Measurements from ENCODE around the gene SPATA6.

Gene SPATA6

GRCh38 chr1:48414264-48414663 lies 57.7 kb downstream of the SPATA6 start:
- DNase-seq (ENCODE audit: low read depth), result peak; percentile 10
- Histone ChIP-seq H3K9ac (ENCODE audit: low read length) (no peak overlapping the region), H3K4me3 (ENCODE audit: low read length) (no peak overlapping the region)

GRCh38 chr1:48405940-48406339 lies 66.1 kb downstream of the SPATA6 start:
- H3K36me3 ChIP-seq (ENCODE audit: control insufficient read depth, insufficient read depth, low read length, severe bottlenecking), result no peaks in the 10 kb centered on the region
- no peak overlapping the region for H3K9ac ChIP-seq (ENCODE audit: low read length)
- no peak overlapping the region for H3K4me3 ChIP-seq (ENCODE audit: low read length)

More at GRCh38 chr1:48414264-48414663, 57.7 kb downstream of the SPATA6 start:
- no peaks in the 10 kb centered on the region for H3K36me3 ChIP-seq (ENCODE audit: control insufficient read depth, insufficient read depth, low read length, severe bottlenecking)
- no peaks in the 10 kb centered on the region for H3K9me3 ChIP-seq (ENCODE audit: control insufficient read depth, low read length)
- no peaks in the 10 kb centered on the region for H3K27me3 ChIP-seq (replicated peaks; ENCODE audit: control insufficient read depth, insufficient read depth, low read length)
- peaks cover 3% of the 10 kb centered on the region for H3K4me1 ChIP-seq (ENCODE audit: control insufficient read depth, insufficient read depth, low read length)

GRCh38 chr1:48405400-48405799 lies 66.6 kb downstream of the SPATA6 start:
- H3K9ac ChIP-seq (ENCODE audit: low read length), result no peak overlapping the region
- H3K9me3 ChIP-seq (ENCODE audit: control insufficient read depth, low read length), result no peaks in the 10 kb centered on the region
- H3K36me3 ChIP-seq (ENCODE audit: control insufficient read depth, insufficient read depth, low read length, severe bottlenecking), result no peaks in the 10 kb centered on the region
- H3K4me3 ChIP-seq (ENCODE audit: low read length), result no peak overlapping the region
- no peaks in the 10 kb centered on the region for H3K4me1 ChIP-seq (ENCODE audit: control insufficient read depth, insufficient read depth, low read length)
- no peak for DNase-seq (ENCODE audit: low read depth)
- H3K27me3 ChIP-seq (replicated peaks; ENCODE audit: control insufficient read depth, insufficient read depth, low read length), result no peaks in the 10 kb centered on the region

More at GRCh38 chr1:48405940-48406339, 66.1 kb downstream of the SPATA6 start:
- no peak for DNase-seq (ENCODE audit: low read depth)
- Histone ChIP-seq H3K9me3 (ENCODE audit: control insufficient read depth, low read length) (no peaks in the 10 kb centered on the region), H3K27me3 (replicated peaks; ENCODE audit: control insufficient read depth, insufficient read depth, low read length) (no peaks in the 10 kb centered on the region), H3K4me1 (ENCODE audit: control insufficient read depth, insufficient read depth, low read length) (no peaks in the 10 kb centered on the region)

- no peak overlapping the region for H3K9ac ChIP-seq (ENCODE audit: low read length)
- H3K9me3 ChIP-seq (ENCODE audit: control insufficient read depth, low read length), result no peaks in the 10 kb centered on the region
- no peaks in the 10 kb centered on the region for H3K36me3 ChIP-seq (ENCODE audit: control insufficient read depth, insufficient read depth, low read length, severe bottlenecking)
- no peaks in the 10 kb centered on the region for H3K4me1 ChIP-seq (ENCODE audit: control insufficient read depth, insufficient read depth, low read length)
- no peak for DNase-seq (ENCODE audit: low read depth)
- H3K27me3 ChIP-seq (replicated peaks; ENCODE audit: control insufficient read depth, insufficient read depth, low read length), result no peaks in the 10 kb centered on the region
- no peak overlapping the region for H3K4me3 ChIP-seq (ENCODE audit: low read length)
Measured at GRCh38 chr1:48402599-48402998, 69.4 kb downstream of the SPATA6 start.

- Histone ChIP-seq H3K36me3 (ENCODE audit: control insufficient read depth, insufficient read depth, low read length, severe bottlenecking) (peaks cover 3% of the 10 kb centered on the region), H3K9ac (ENCODE audit: low read length) (no peak overlapping the region), H3K4me1 (ENCODE audit: control insufficient read depth, insufficient read depth, low read length) (no peaks in the 10 kb centered on the region)
Measured at GRCh38 chr1:48396208-48396607, 75.8 kb downstream of the SPATA6 start.

GRCh38 chr1:48391926-48392325 lies 80.1 kb downstream of the SPATA6 start:
- no peak for DNase-seq (ENCODE audit: low read depth)
- Histone ChIP-seq H3K4me3 (ENCODE audit: low read length) (no peak overlapping the region), H3K9me3 (ENCODE audit: control insufficient read depth, low read length) (no peaks in the 10 kb centered on the region), H3K4me1 (ENCODE audit: control insufficient read depth, insufficient read depth, low read length) (no peaks in the 10 kb centered on the region), H3K27me3 (replicated peaks; ENCODE audit: control insufficient read depth, insufficient read depth, low read length) (no peaks in the 10 kb centered on the region), H3K9ac (ENCODE audit: low read length) (no peak overlapping the region), H3K36me3 (ENCODE audit: control insufficient read depth, insufficient read depth, low read length, severe bottlenecking) (peaks cover 3% of the 10 kb centered on the region)

More at GRCh38 chr1:48396208-48396607, 75.8 kb downstream of the SPATA6 start:
- Histone ChIP-seq H3K27me3 (replicated peaks; ENCODE audit: control insufficient read depth, insufficient read depth, low read length) (no peaks in the 10 kb centered on the region), H3K4me3 (ENCODE audit: low read length) (no peak overlapping the region), H3K9me3 (ENCODE audit: control insufficient read depth, low read length) (no peaks in the 10 kb centered on the region)
- no peak for DNase-seq (ENCODE audit: low read depth)

- H3K4me3 ChIP-seq (ENCODE audit: low read length), result no peak overlapping the region
- H3K36me3 ChIP-seq (ENCODE audit: control insufficient read depth, insufficient read depth, low read length, severe bottlenecking), result no peaks in the 10 kb centered on the region
- DNase-seq (ENCODE audit: low read depth), result no peak
- H3K9me3 ChIP-seq (ENCODE audit: control insufficient read depth, low read length), result no peaks in the 10 kb centered on the region
- H3K4me1 ChIP-seq (ENCODE audit: control insufficient read depth, insufficient read depth, low read length), result no peaks in the 10 kb centered on the region
- H3K9ac ChIP-seq (ENCODE audit: low read length), result no peak overlapping the region
- H3K27me3 ChIP-seq (replicated peaks; ENCODE audit: control insufficient read depth, insufficient read depth, low read length), result no peaks in the 10 kb centered on the region
Measured at GRCh38 chr1:48387409-48387808, 84.6 kb downstream of the SPATA6 start.

- Histone ChIP-seq H3K4me3 (ENCODE audit: low read length) (no peak overlapping the region), H3K4me1 (ENCODE audit: control insufficient read depth, insufficient read depth, low read length) (no peaks in the 10 kb centered on the region), H3K36me3 (ENCODE audit: control insufficient read depth, insufficient read depth, low read length, severe bottlenecking) (peaks cover 16% of the 10 kb centered on the region), H3K27me3 (replicated peaks; ENCODE audit: control insufficient read depth, insufficient read depth, low read length) (no peaks in the 10 kb centered on the region), H3K9me3 (ENCODE audit: control insufficient read depth, low read length) (peaks cover 3% of the 10 kb centered on the region), H3K9ac (ENCODE audit: low read length) (no peak overlapping the region)
- DNase-seq (ENCODE audit: low read depth), result no peak
Measured at GRCh38 chr1:48374785-48375184, 97.2 kb downstream of the SPATA6 start.

- peaks cover 6% of the 10 kb centered on the region for H3K36me3 ChIP-seq (ENCODE audit: control insufficient read depth, insufficient read depth, low read length, severe bottlenecking)
- H3K4me1 ChIP-seq (ENCODE audit: control insufficient read depth, insufficient read depth, low read length), result no peaks in the 10 kb centered on the region
- H3K4me3 ChIP-seq (ENCODE audit: low read length), result no peak overlapping the region
- no peak for DNase-seq (ENCODE audit: low read depth)
- no peaks in the 10 kb centered on the region for H3K27me3 ChIP-seq (replicated peaks; ENCODE audit: control insufficient read depth, insufficient read depth, low read length)
- H3K9me3 ChIP-seq (ENCODE audit: control insufficient read depth, low read length), result peaks cover 3% of the 10 kb centered on the region
- H3K9ac ChIP-seq (ENCODE audit: low read length), result no peak overlapping the region
Measured at GRCh38 chr1:48371598-48371997, 100.4 kb downstream of the SPATA6 start.

- Histone ChIP-seq H3K9me3 (ENCODE audit: control insufficient read depth, low read length) (no peaks in the 10 kb centered on the region), H3K9ac (ENCODE audit: low read length) (no peak overlapping the region), H3K36me3 (ENCODE audit: control insufficient read depth, insufficient read depth, low read length, severe bottlenecking) (no peaks in the 10 kb centered on the region), H3K4me3 (ENCODE audit: low read length) (no peak overlapping the region), H3K4me1 (ENCODE audit: control insufficient read depth, insufficient read depth, low read length) (no peaks in the 10 kb centered on the region), H3K27me3 (replicated peaks; ENCODE audit: control insufficient read depth, insufficient read depth, low read length) (no peaks in the 10 kb centered on the region)
- DNase-seq (ENCODE audit: low read depth), result peak; percentile 8
Measured at GRCh38 chr1:48362901-48363300, 109.1 kb downstream of the SPATA6 start.

GRCh38 chr1:48356901-48357300 lies 115.1 kb downstream of the SPATA6 start:
- Histone ChIP-seq H3K4me1 (ENCODE audit: control insufficient read depth, insufficient read depth, low read length) (no peaks in the 10 kb centered on the region), H3K9ac (ENCODE audit: low read length) (no peak overlapping the region), H3K36me3 (ENCODE audit: control insufficient read depth, insufficient read depth, low read length, severe bottlenecking) (no peaks in the 10 kb centered on the region), H3K9me3 (ENCODE audit: control insufficient read depth, low read length) (no peaks in the 10 kb centered on the region), H3K4me3 (ENCODE audit: low read length) (no peak overlapping the region), H3K27me3 (replicated peaks; ENCODE audit: control insufficient read depth, insufficient read depth, low read length) (no peaks in the 10 kb centered on the region)
- peak; percentile 23 for DNase-seq (ENCODE audit: low read depth)

- DNase-seq (ENCODE audit: low read depth), result no peak
- Histone ChIP-seq H3K4me1 (ENCODE audit: control insufficient read depth, insufficient read depth, low read length) (no peaks in the 10 kb centered on the region), H3K36me3 (ENCODE audit: control insufficient read depth, insufficient read depth, low read length, severe bottlenecking) (peaks cover 8% of the 10 kb centered on the region), H3K9me3 (ENCODE audit: control insufficient read depth, low read length) (peaks cover 29% of the 10 kb centered on the region), H3K27me3 (replicated peaks; ENCODE audit: control insufficient read depth, insufficient read depth, low read length) (no peaks in the 10 kb centered on the region), H3K9ac (ENCODE audit: low read length) (no peak overlapping the region), H3K4me3 (ENCODE audit: low read length) (peak overlapping the region; percentile 17)
Measured at GRCh38 chr1:48344373-48344772, 127.6 kb downstream of the SPATA6 start.
